GM10248 (cell line): ENCODE measurements around the gene RFT1.

Experiments
- CTCF ChIA-PET: fragments of 300-600 bp; sonication (Branson Sonifier 250); formaldehyde crosslinking; extraction: SDS; loops from one replicate; lab custom pipeline; 2021; ENCODE audit warnings: antibody characterized with exemption; lab: Yijun Ruan, JAX
- POLR2A ChIA-PET: fragments of 350-650 bp; sonication (Branson Sonifier 250); formaldehyde crosslinking; extraction: SDS; loops from one replicate; lab custom pipeline; 2020; ENCODE audit warnings: antibody characterized with exemption; lab: Yijun Ruan, JAX
- DNase-seq: peaks from one replicate; pipeline ENCODE4 v3.0.0; 2012; ENCODE audit errors: extremely low spot score
- TF ChIP-seq, protein P1 (sequence below): IDR thresholded peaks from 2 replicates; pipeline ENCODE4 v1.5.1; 2012; ENCODE audit warnings: mild to moderate bottlenecking, low read depth; ENCODE audit errors: extremely low read depth, missing control alignments, control extremely low read depth

The RFT1 gene

GRCh38 chr3:53089511-53089910 lies 40.7 kb downstream of the RFT1 start:
- CTCF ChIA-PET = interaction anchor here (1.3 kb wide), 1 partner anchor 25 kb away, joined by 4 read pairs; no protein-coding TSS in a partner anchor
- no peak for DNase-seq
- POLR2A ChIA-PET = no interaction called here
- TF ChIP-seq, protein P1, sequence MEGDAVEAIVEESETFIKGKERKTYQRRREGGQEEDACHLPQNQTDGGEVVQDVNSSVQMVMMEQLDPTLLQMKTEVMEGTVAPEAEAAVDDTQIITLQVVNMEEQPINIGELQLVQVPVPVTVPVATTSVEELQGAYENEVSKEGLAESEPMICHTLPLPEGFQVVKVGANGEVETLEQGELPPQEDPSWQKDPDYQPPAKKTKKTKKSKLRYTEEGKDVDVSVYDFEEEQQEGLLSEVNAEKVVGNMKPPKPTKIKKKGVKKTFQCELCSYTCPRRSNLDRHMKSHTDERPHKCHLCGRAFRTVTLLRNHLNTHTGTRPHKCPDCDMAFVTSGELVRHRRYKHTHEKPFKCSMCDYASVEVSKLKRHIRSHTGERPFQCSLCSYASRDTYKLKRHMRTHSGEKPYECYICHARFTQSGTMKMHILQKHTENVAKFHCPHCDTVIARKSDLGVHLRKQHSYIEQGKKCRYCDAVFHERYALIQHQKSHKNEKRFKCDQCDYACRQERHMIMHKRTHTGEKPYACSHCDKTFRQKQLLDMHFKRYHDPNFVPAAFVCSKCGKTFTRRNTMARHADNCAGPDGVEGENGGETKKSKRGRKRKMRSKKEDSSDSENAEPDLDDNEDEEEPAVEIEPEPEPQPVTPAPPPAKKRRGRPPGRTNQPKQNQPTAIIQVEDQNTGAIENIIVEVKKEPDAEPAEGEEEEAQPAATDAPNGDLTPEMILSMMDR = no peak

DNA sequence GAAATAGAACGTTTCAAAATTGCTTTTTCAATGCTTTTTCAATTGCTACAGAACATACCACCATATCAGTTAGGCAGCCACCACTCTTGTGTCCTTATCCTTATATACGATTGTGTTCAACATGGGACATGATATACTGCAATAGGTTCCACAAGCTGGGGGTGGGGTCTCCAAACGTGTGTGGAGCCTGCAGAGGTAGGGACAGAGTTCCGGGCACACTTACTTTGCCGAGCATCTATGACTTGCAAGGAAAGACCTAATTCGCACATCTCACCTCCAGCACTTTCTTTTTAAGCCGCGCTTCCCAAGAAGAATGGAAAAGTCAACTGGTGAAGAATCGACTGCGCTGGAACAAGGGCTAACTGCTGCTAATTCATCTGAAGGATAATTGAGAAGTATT lies 44.8 kb downstream of the RFT1 start:
- CTCF ChIA-PET = no interaction called here
- DNase-seq = no peak
- POLR2A ChIA-PET = no interaction called here
- TF ChIP-seq, protein P1 = no peak

GRCh38 chr3:53084310-53085001 lies 45.8 kb downstream of the RFT1 start:
- ChIA-PET POLR2A (no interaction called here), CTCF (interaction anchor here (1.0 to 1.3 kb wide), 2 partner anchors 51 to 149 kb away, joined by 3 read pairs; no protein-coding TSS in a partner anchor)
- no peak for DNase-seq
- TF ChIP-seq, protein P1 = no peak

GRCh38 chr3:53083949-53084309 lies 46.3 kb downstream of the RFT1 start:
- POLR2A ChIA-PET = no interaction called here
- TF ChIP-seq, protein P1 = no peak
- no peak for DNase-seq
- CTCF ChIA-PET = interaction anchor here (1.0 to 1.3 kb wide), 2 partner anchors 51 to 149 kb away, joined by 3 read pairs; no protein-coding TSS in a partner anchor

DNA sequence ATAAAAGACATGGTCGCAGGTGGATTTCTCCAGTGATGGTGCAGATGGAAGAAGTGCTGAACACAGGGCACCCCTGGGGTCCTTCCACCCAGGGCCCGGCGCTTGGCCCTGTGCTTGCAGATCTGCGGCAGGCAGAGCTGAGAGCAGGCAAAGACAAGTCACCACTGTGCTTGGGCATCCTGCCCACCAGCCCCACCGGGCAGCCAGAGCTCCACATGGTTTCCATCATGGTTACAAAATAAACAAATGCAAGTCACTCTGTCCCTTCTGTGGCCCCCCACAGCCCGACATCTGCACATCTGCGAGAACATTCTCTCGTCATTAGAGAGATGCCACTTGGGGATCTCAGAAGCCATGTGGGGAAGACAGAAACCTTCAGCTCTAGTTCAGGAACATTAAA lies 46.7 kb downstream of the RFT1 start:
- TF ChIP-seq, protein P1 = no peak
- ChIA-PET POLR2A (no interaction called here), CTCF (interaction anchor here (1.0 kb wide), 1 partner anchor 149 kb away, joined by 3 read pairs; no protein-coding TSS in a partner anchor)
- no peak for DNase-seq

DNA sequence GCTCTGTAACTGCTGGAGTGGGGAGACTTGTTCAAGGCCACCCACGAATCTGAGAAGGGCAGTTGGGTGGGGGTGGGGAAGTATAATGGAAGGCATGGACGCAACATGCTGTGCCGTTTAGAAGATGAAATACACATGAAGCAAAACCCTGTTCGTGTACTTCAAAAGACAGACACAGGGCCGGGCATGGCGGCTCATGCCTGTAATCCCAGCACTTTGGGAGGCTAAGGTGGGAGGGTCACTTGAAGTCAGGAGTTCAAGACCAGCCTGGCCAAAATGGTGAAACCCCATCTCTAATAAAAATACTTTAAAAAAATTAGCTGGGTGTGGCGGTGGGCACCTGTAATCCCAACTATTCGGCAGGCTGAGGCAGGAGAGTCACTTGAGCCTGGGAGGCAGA lies 47.5 kb downstream of the RFT1 start:
- no peak for DNase-seq
- TF ChIP-seq, protein P1 = no peak
- POLR2A ChIA-PET = no interaction called here
- CTCF ChIA-PET = interaction anchor here (1.1 kb wide), 1 partner anchor 138 kb away, joined by 3 read pairs; no protein-coding TSS in a partner anchor
